ENCODE data around the gene DAG1.

DAG1 gene

GRCh38 chr3:49519296-49519695 lies 49.2 kb downstream of the DAG1 start:
- no peak for DNase-seq

- no peak for DNase-seq
Observed at GRCh38 chr3:49519916-49520385, 49.9 kb downstream of the DAG1 start.

- DNase-seq, result no peak
Observed at GRCh38 chr3:49523756-49524747, 54.0 kb downstream of the DAG1 start.

GRCh38 chr3:49529567-49529966 lies 59.5 kb downstream of the DAG1 start:
- no peak for DNase-seq

GRCh38 chr3:49530231-49530630 lies 60.2 kb downstream of the DAG1 start:
- no peak for DNase-seq

GRCh38 chr3:49530701-49531100 lies 60.6 kb downstream of the DAG1 start:
- no peak for DNase-seq

- no peak for DNase-seq
Observed at GRCh38 chr3:49531218-49531617, 61.2 kb downstream of the DAG1 start.

GRCh38 chr3:49531715-49532114 lies 61.6 kb downstream of the DAG1 start:
- no peak for DNase-seq

- no peak for DNase-seq
Observed at GRCh38 chr3:49533031-49533430, 63.0 kb downstream of the DAG1 start.

GRCh38 chr3:49533786-49534519 lies 63.9 kb downstream of the DAG1 start:
- DNase-seq, result no peak

GRCh38 chr3:49534581-49535441 lies 64.7 kb downstream of the DAG1 start:
- DNase-seq, result no peak

GRCh38 chr3:49535971-49536874 lies 66.2 kb downstream of the DAG1 start:
- no peak for DNase-seq

- DNase-seq, result no peak
Observed at GRCh38 chr3:49536875-49537533, 66.9 kb downstream of the DAG1 start.

- DNase-seq, result peak; percentile 86
Observed at GRCh38 chr3:49539659-49540560, 69.8 kb downstream of the DAG1 start.

- no peak for DNase-seq
Observed at GRCh38 chr3:49552087-49552486, 82.0 kb downstream of the DAG1 start.

GRCh38 chr3:49553324-49553691 lies 83.2 kb downstream of the DAG1 start:
- DNase-seq, result no peak

- DNase-seq, result peak; percentile 90
Observed at GRCh38 chr3:49553692-49554632, 83.9 kb downstream of the DAG1 start, which contains the start of gene BSN. BSN (plus strand) TSS chr3:49554477; CDS start chr3:49554603, 126 bp downstream.

GRCh38 chr3:49554633-49555265 lies 84.7 kb downstream of the DAG1 start:
- DNase-seq, result peak; percentile 55

Measured in effector CD8-positive, alpha-beta T cell (primary cell).